Hematopoietic multipotent progenitor cell treated with erythropoietin and hydrocortisone succinate and interleukin-3 and kit ligand, for 15 days (in vitro differentiated cells): Measurements from ENCODE around the gene MTHFD2L.
A peak's percentile ranks its signal among the peaks of the same experiment; 100 is the strongest.
"Not testable (repeated sequence)": the region's sequence is repeated elsewhere in the genome, so short reads cannot be mapped to it uniquely, and the experiment has no call there.

ENCODE experiments used
- DNase-seq: peaks from one replicate; pipeline ENCODE4 v3.0.0-alpha.2; 2015; ENCODE audit warnings: low spot score

MTHFD2L gene

GRCh38 chr4:74157561-74158465 is at the start of gene MTHFD2L:
TSS of gene MTHFD2L (plus strand) at chr4:74158118. CDS start at chr4:74158139, 21 bp downstream.
- DNase-seq, result peak; percentile 85

- DNase-seq, result no peak
These were observed 49.3 kb upstream of the MTHFD2L start for GRCh38 chr4:74108457-74109115.

GRCh38 chr4:74109116-74109869 is 48.6 kb upstream of the MTHFD2L start:
- no peak for DNase-seq

GRCh38 chr4:74109870-74110605 is 47.9 kb upstream of the MTHFD2L start:
- no peak for DNase-seq

GRCh38 chr4:74110670-74111069 is 47.2 kb upstream of the MTHFD2L start:
- no peak for DNase-seq

- DNase-seq, result no peak
These were observed 46.5 kb upstream of the MTHFD2L start for GRCh38 chr4:74111306-74111975.

- DNase-seq, result no peak
These were observed 45.9 kb upstream of the MTHFD2L start for GRCh38 chr4:74111990-74112389.

- DNase-seq, result no peak
These were observed 45.4 kb upstream of the MTHFD2L start for GRCh38 chr4:74112399-74113105.

- no peak for DNase-seq
These were observed 43.7 kb upstream of the MTHFD2L start for GRCh38 chr4:74114234-74114633.

- no peak for DNase-seq
These were observed 40.8 kb upstream of the MTHFD2L start for GRCh38 chr4:74117024-74117534.

- no peak for DNase-seq
These were observed 39.1 kb upstream of the MTHFD2L start for GRCh38 chr4:74118600-74119338.

GRCh38 chr4:74120086-74120485 is 37.8 kb upstream of the MTHFD2L start:
- no peak for DNase-seq

GRCh38 chr4:74121643-74122579 is 36.0 kb upstream of the MTHFD2L start:
- DNase-seq, result no peak

GRCh38 chr4:74123065-74123728 is 34.7 kb upstream of the MTHFD2L start:
- no peak for DNase-seq

GRCh38 chr4:74125029-74125428 is 32.9 kb upstream of the MTHFD2L start:
- DNase-seq, result no peak

GRCh38 chr4:74127745-74128144 is 30.2 kb upstream of the MTHFD2L start:
- no peak for DNase-seq

GRCh38 chr4:74130843-74131242 is 27.1 kb upstream of the MTHFD2L start:
- not testable (repeated sequence) for DNase-seq

- not testable (repeated sequence) for DNase-seq
These were observed 25.7 kb upstream of the MTHFD2L start for GRCh38 chr4:74132188-74132587.
